Thoracic aorta (tissue), 2 donors: ENCODE results near the gene SHKBP1. TPM values are rescaled to one million over a fixed set of nuclear protein-coding genes. Genes with fewer than 3 reads are reported as not detected.

Source experiments
- ATAC-seq: fragments of 150-250 bp; one replicate; pipeline ENCODE4 v1.8.0; 2017; ENCODE audit warnings: low read depth; ENCODE audit not compliant: insufficient number of reproducible peaks, low FRiP score
- DNase-seq: peaks from one replicate; pipeline ENCODE4 v3.0.0-alpha.2; 2020; ENCODE audit warnings: low spot score
- H3K27ac ChIP-seq, 2 donors: fragments of 200-600 bp; sonication (generic); 1 replicate in 1 of 2; 2 replicates in 1 of 2; pipeline ENCODE4 v1.5.1; 2016; ENCODE audit warnings: mild to moderate bottlenecking in 2 of 2, moderate library complexity in 2 of 2
- H3K27me3 ChIP-seq: fragments of 200-600 bp; sonication (generic); replicated peaks from 2 replicates; pipeline ENCODE4 v1.6.0; 2016; ENCODE audit warnings: mild to moderate bottlenecking; ENCODE audit not compliant: insufficient read depth
- H3K36me3 ChIP-seq: fragments of 200-600 bp; sonication (generic); one replicate; pipeline ENCODE4 v1.5.1; 2016
- H3K4me1 ChIP-seq, 2 donors: fragments of 200-600 bp; sonication (generic); 1 replicate in 1 of 2; 2 replicates in 1 of 2; pipeline versions ENCODE4 v1.5.1 to v1.6.0; 2016; ENCODE audit warnings: low read depth in 2 of 2, mild to moderate bottlenecking in 1 of 2; ENCODE audit not compliant: control insufficient read depth in 1 of 2
- H3K4me3 ChIP-seq: fragments of 200-600 bp; sonication (generic); 2 replicates; pipeline ENCODE4 v1.5.1; 2016; ENCODE audit warnings: mild to moderate bottlenecking
- H3K9me3 ChIP-seq: fragments of 200-600 bp; sonication (generic); 2 replicates; pipeline ENCODE4 v1.5.1; 2016
- total RNA-seq, 2 donors: library from RNA; depleted of rRNA; stranded (reverse); fragments of >200 nt; gene quantifications; one replicate each; pipeline versions ENCODE4 v1.1.0 to v1.2.3, GENCODE V29; 2016
- TF ChIP-seq, protein P1 (sequence below): fragments of 200-600 bp; sonication (generic); IDR thresholded peaks from one replicate; pipeline ENCODE4 v1.5.1; 2019; ENCODE audit warnings: antibody characterized with exemption

SHKBP1 gene
- total RNA-seq, 2 donors from 2014 or later, result 36.0 to 78.4 TPM

GRCh38 chr19:40552848-40553247 is 23.8 kb upstream of the SHKBP1 start:
- TF ChIP-seq, protein P1, sequence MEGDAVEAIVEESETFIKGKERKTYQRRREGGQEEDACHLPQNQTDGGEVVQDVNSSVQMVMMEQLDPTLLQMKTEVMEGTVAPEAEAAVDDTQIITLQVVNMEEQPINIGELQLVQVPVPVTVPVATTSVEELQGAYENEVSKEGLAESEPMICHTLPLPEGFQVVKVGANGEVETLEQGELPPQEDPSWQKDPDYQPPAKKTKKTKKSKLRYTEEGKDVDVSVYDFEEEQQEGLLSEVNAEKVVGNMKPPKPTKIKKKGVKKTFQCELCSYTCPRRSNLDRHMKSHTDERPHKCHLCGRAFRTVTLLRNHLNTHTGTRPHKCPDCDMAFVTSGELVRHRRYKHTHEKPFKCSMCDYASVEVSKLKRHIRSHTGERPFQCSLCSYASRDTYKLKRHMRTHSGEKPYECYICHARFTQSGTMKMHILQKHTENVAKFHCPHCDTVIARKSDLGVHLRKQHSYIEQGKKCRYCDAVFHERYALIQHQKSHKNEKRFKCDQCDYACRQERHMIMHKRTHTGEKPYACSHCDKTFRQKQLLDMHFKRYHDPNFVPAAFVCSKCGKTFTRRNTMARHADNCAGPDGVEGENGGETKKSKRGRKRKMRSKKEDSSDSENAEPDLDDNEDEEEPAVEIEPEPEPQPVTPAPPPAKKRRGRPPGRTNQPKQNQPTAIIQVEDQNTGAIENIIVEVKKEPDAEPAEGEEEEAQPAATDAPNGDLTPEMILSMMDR, result no peak
- Histone ChIP-seq H3K4me3 (no peak overlapping the region), H3K27me3 (no peaks in the 10 kb centered on the region), H3K4me1 (no peaks in the 10 kb centered on the region), H3K27ac (no peak overlapping the region), H3K36me3 (no peaks in the 10 kb centered on the region), H3K9me3 (no peaks in the 10 kb centered on the region)
- DNase-seq, result no peak
- ATAC-seq, result no peak

DNA sequence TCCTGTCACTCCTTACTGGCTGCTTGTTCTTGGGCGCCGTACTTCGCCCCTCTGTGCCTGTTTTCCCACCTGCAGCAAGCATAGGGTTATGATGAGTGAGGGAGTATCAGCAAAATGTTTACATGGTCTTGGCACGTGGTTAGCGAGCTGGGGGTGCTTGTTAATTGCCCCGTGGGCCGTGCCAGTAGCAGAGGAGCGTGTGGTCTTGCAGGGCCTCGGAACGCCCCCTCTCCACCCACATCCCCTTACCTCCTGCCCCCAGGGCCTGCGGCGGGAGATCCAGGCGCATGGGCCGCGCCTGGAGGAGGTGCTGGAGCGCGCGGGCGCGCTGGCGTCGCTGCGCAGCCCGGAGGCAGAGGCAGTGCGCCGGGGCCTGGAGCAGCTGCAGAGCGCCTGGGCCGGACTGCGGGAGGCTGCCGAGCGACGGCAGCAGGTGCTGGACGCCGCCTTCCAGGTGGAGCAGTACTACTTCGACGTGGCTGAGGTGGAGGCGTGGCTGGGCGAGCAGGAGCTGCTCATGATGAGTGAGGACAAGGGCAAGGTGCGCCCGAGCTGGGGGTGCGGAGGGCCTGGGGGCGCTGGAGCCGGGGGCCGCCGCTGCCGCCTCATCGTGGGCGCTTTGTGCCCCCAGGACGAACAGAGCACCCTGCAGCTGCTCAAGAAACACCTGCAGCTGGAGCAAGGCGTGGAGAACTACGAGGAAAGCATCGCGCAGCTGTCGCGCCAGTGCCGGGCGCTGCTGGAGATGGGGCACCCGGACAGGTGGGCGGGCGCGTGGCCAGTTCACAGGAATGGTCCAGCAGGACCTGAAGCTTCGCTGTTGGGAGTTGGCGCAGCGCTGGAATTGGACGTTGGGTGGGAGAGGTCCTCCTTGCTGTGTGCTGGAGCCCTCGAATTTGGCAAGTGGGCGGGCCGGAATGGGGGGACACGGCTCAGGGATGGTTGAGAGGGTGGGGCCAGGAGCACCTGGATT is 22.5 kb upstream of the SHKBP1 start:
- Histone ChIP-seq H3K36me3 (no peaks in the 10 kb centered on the region), H3K9me3 (no peaks in the 10 kb centered on the region), H3K27ac (no peak overlapping the region), H3K27me3 (no peaks in the 10 kb centered on the region), H3K4me3 (no peak overlapping the region), H3K4me1 (no peaks in the 10 kb centered on the region)
- ATAC-seq (no peak), DNase-seq (no peak)
- TF ChIP-seq, protein P1, result no peak

DNA sequence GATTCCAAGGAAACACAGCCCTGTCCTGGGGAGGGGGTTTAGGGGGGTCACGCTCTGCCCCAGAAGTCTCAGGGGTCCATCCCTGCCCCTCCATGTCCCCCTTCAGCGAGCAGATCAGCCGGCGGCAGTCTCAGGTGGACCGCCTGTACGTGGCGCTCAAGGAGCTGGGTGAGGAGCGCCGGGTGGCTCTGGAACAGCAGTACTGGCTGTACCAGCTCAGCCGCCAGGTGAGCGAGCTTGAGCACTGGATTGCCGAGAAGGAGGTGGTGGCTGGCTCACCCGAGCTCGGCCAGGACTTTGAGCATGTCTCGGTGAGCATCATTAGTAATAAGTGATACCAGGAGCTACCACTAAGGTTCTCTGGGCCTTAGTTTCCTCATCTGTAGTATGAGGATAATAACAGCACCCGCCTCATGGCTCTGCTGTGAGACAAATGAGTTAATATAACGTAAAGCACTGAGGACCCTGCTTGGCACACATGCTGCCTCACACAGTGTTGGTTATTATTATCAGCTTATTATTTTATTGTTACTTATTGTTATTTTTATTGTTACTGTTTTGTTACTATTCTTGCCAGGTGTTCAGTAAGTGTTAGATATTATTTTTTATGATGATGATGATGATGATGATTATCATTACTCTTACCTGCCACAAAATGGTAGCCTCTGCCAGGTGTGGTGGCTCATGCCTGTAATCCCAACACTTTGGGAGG is 20.5 kb upstream of the SHKBP1 start:
- no peak for ATAC-seq
- H3K4me1 ChIP-seq, result no peaks in the 10 kb centered on the region
- TF ChIP-seq, protein P1, result no peak
- H3K27ac ChIP-seq, result no peak overlapping the region
- no peak for DNase-seq
- no peak overlapping the region for H3K4me3 ChIP-seq
- H3K36me3 ChIP-seq, result no peaks in the 10 kb centered on the region
- H3K9me3 ChIP-seq, result no peaks in the 10 kb centered on the region
- H3K27me3 ChIP-seq, result no peaks in the 10 kb centered on the region

- H3K27me3 ChIP-seq, result no peaks in the 10 kb centered on the region
- H3K27ac ChIP-seq, result no peak overlapping the region
- TF ChIP-seq, protein P1, result no peak
- ATAC-seq (no peak), DNase-seq (no peak)
- H3K4me1 ChIP-seq, result no peaks in the 10 kb centered on the region
- H3K9me3 ChIP-seq, result no peaks in the 10 kb centered on the region
- H3K4me3 ChIP-seq, result no peak overlapping the region
- no peaks in the 10 kb centered on the region for H3K36me3 ChIP-seq
Observed at GRCh38 chr19:40556953-40557530, 19.6 kb upstream of the SHKBP1 start.

DNA sequence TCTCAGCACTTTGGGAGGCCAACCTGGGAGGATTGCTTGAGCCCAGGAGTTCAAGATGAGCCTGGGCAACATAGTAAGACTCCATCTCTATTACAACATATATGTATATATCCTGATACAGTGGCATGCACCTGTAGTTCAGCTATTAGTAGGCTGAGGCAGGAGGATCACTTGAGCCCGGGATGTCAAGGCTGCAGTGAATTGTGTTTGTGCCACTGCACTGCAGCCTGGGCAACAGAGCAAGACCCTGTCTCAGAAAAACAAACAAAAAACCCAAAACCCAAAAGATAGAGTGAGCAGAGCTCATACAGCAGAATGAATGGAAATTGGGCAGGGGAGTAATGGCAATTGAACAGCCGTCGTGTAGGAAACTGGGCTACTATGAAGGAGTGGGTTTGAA is 17.3 kb upstream of the SHKBP1 start:
- no peak for ATAC-seq
- H3K27me3 ChIP-seq, result no peaks in the 10 kb centered on the region
- no peaks in the 10 kb centered on the region for H3K9me3 ChIP-seq
- no peak for DNase-seq
- H3K36me3 ChIP-seq, result no peaks in the 10 kb centered on the region
- no peak overlapping the region for H3K27ac ChIP-seq
- TF ChIP-seq, protein P1, result no peak
- H3K4me1 ChIP-seq, result no peaks in the 10 kb centered on the region
- H3K4me3 ChIP-seq, result no peak overlapping the region
